ENCODE data around the gene AXL.

DNA sequence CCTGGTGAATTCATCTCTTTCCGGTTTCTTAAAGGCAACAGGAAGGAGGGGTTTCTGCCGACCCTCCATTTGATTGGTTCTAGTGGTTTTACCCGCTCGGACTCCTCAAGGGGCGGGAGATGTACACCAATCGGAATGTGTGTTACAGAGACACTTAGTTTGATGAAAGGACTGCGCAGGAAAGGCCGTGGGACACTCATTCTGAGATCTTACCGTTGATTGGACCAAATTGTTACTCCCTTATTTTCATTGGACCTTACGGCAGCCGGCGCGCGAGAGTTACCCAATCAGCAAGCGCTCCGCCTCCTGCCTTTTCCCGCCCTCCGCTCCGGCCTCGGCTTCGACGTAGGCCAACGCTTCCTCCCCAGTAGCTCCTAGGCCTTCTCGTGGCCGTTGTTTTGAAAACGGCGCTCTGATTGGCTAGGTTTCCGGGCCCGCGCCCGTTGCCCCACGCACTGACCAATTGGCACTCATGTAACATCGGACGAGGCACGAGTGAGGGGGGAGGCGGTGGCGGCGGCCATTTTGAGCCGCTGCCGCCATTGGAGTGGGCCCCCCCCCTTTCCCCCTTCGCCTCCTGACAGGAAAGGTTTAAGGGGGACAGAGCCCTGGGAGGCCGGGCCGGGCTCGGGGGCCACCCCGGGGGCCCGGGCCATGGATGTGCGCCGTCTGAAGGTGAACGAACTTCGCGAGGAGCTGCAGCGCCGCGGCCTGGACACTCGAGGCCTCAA is 45.0 kb downstream of the AXL start, which contains the start of gene HNRNPUL1:
- TF ChIP-seq EZH2phosphoT487 (IDR thresholded peaks at IDR 0.05; ENCODE audit: borderline replicate concordance), result no peak
- peak; percentile 25 for TF ChIP-seq CTCF (conservative IDR thresholded peaks at IDR 0.05; ENCODE audit: low read length)

Data from Loucy (cell line).